HepG2 (cell line): Measurements from ENCODE around the gene ANKS1A. TPM values are rescaled to one million over a fixed set of nuclear protein-coding genes. Genes with fewer than 3 reads are reported as not detected.

ENCODE experiments used
- ARID4A ChIP-seq: sonication (generic); formaldehyde crosslinking; IDR thresholded peaks from 2 replicates; pipeline ENCODE4 v1.5.0; 2020; ENCODE audit warnings: mild to moderate bottlenecking, missing genetic modification reagents, borderline replicate concordance
- DNMT3B ChIP-seq: conservative IDR thresholded peaks from 2 replicates; pipeline ENCODE4 v1.6.1; 2016; ENCODE audit warnings: missing biosample characterization, control low read depth
- ELF1 ChIP-seq: sonication (generic); formaldehyde crosslinking; IDR thresholded peaks from 2 replicates; pipeline ENCODE4 v1.4.0; 2020; ENCODE audit warnings: missing genetic modification reagents
- FOXK2 ChIP-seq: fragments of 450-650 bp; IDR thresholded peaks from 2 replicates; pipeline ENCODE4 v1.6.1; 2016
- HDAC1 ChIP-seq: sonication (generic); formaldehyde crosslinking; IDR thresholded peaks from 2 replicates; pipeline ENCODE4 v1.5.1; 2020; ENCODE audit warnings: mild to moderate bottlenecking, missing genetic modification reagents
- HMG20A ChIP-seq: IDR thresholded peaks from 2 replicates; pipeline ENCODE4 v1.6.1; 2016; ENCODE audit warnings: borderline replicate concordance
- KLF15 ChIP-seq: sonication (generic); formaldehyde crosslinking; IDR thresholded peaks from 2 replicates; pipeline ENCODE4 v1.8.1; 2023; ENCODE audit warnings: borderline replicate concordance, mild to moderate bottlenecking, inconsistent platforms, missing genetic modification reagents, mixed read lengths
- MXD4 ChIP-seq: IDR thresholded peaks from 2 replicates; pipeline ENCODE4 v1.6.1; 2016; ENCODE audit warnings: mild to moderate bottlenecking, missing biosample characterization, missing genetic modification reagents
- NCOA2 ChIP-seq: sonication (generic); formaldehyde crosslinking; IDR thresholded peaks from 2 replicates; pipeline ENCODE4 v1.8.0; 2022; ENCODE audit warnings: inconsistent platforms
- NR0B2 ChIP-seq: sonication (generic); formaldehyde crosslinking; IDR thresholded peaks from 2 replicates; pipeline ENCODE4 v1.4.0; 2020; ENCODE audit warnings: mild to moderate bottlenecking, missing genetic modification reagents
- RBM39 ChIP-seq: fragments of 200-400 bp; formaldehyde crosslinking; IDR thresholded peaks from one replicate; pipeline ENCODE4 v1.6.1; 2018; ENCODE audit warnings: antibody characterized with exemption, mild to moderate bottlenecking, low read depth, low read length; ENCODE audit not compliant: poor library complexity, severe bottlenecking
- TGIF2 ChIP-seq: IDR thresholded peaks from 2 replicates; pipeline ENCODE4 v1.6.1; 2016; ENCODE audit warnings: control low read depth, missing compliant biosample characterization
- TRIM24 ChIP-seq: sonication (generic); formaldehyde crosslinking; IDR thresholded peaks from 2 replicates; pipeline ENCODE4 v1.8.0; 2022; ENCODE audit warnings: mild to moderate bottlenecking, missing genetic modification reagents
- XRCC5 ChIP-seq: fragments of 200-400 bp; formaldehyde crosslinking; optimal IDR thresholded peaks from 2 replicates; pipeline ENCODE3; 2017; ENCODE audit warnings: mild to moderate bottlenecking, low read length
- ZBTB25 ChIP-seq: IDR thresholded peaks from 2 replicates; pipeline ENCODE4 v1.6.1; 2018; ENCODE audit warnings: missing genetic modification reagents
- ZBTB44 ChIP-seq: sonication (generic); formaldehyde crosslinking; IDR thresholded peaks from 2 replicates; pipeline ENCODE4 v1.4.0; 2020; ENCODE audit warnings: missing genetic modification reagents
- ZNF138 ChIP-seq: sonication (generic); formaldehyde crosslinking; IDR thresholded peaks from 2 replicates; pipeline ENCODE4 v1.5.0; 2020; ENCODE audit warnings: mild to moderate bottlenecking, low read depth, missing genetic modification reagents
- ZNF337 ChIP-seq: sonication (generic); formaldehyde crosslinking; IDR thresholded peaks from 2 replicates; pipeline ENCODE4 v1.5.1; 2020; ENCODE audit warnings: missing genetic modification reagents, low read depth, mild to moderate bottlenecking, borderline replicate concordance
- ZNF558 ChIP-seq: sonication (generic); formaldehyde crosslinking; IDR thresholded peaks from 2 replicates; pipeline ENCODE4 v1.9.0; 2022; ENCODE audit warnings: mild to moderate bottlenecking, missing genetic modification reagents, borderline replicate concordance
- ZNF598 ChIP-seq: sonication (generic); formaldehyde crosslinking; IDR thresholded peaks from 2 replicates; pipeline ENCODE4 v1.5.1; 2020; ENCODE audit warnings: mild to moderate bottlenecking, missing genetic modification reagents, borderline replicate concordance
- ZNF777 ChIP-seq: sonication (generic); formaldehyde crosslinking; IDR thresholded peaks from 2 replicates; pipeline ENCODE4 v1.4.0; 2020; ENCODE audit warnings: missing genetic modification reagents
- polyA plus RNA-seq, 8 experiments: library from polyadenylated mRNA; depleted of rRNA in 3 of 8; stranded (reverse) in 7 of 8; unstranded in 1 of 8; fragments of >200 nt; fragmentation: Illumina TruSeq in 4 of 8; extraction: Trizol in 4 of 8; gene quantifications; 2 replicates each; pipeline versions ENCODE4 v1.2.1 to v1.2.3, GENCODE V29; 2011 to 2016; ENCODE audit warnings: low read depth in 4 of 8, missing spikeins in 1 of 8, mixed read lengths in 1 of 8; ENCODE audit not compliant: insufficient read depth in 1 of 8
- total RNA-seq, 5 experiments: library from RNA; depleted of rRNA; stranded (reverse); fragments of >200 nt; fragmentation: Illumina TruSeq; extraction: Trizol; gene quantifications; 2 replicates each; pipeline ENCODE4 v1.2.3, GENCODE V29; 2016; ENCODE audit warnings: low read depth in 1 of 5

Gene ANKS1A
- total and polyA plus RNA-seq, 2 of the 13 experiments (the other 11 are each of a cell fraction or from before 2014, with no cell fraction given), result 7.2 to 15.1 TPM

GRCh38 chr6:34888874-34889555 is at the start of gene ANKS1A (continued):
- TF ChIP-seq ZNF558 (CRISPR knock-in tag) (0 out of 2 replicates have a peak, but pooled peaks have one; percentile 66), ELF1 (CRISPR knock-in tag) (peak; percentile 91), NR0B2 (no peak), TRIM24 (CRISPR knock-in tag) (no peak), MXD4 (CRISPR knock-in tag) (peak; percentile 71; the same call in 1 of the 2 replicates), DNMT3B (CRISPR knock-in tag) (no peak), FOXK2 (no peak), NCOA2 (CRISPR knock-in tag) (no peak), ARID4A (CRISPR knock-in tag) (peak; percentile 94), ZNF598 (no peak; the same call in 1 of the 2 replicates), HDAC1 (peak; percentile 89), XRCC5 (peak; percentile 82), ZBTB44 (0 out of 2 replicates have a peak, but pooled peaks have one; percentile 24), TGIF2 (CRISPR knock-in tag) (peak; percentile 26; the same call in 1 of the 2 replicates), ZNF337 (CRISPR knock-in tag) (no peak), ZNF777 (CRISPR knock-in tag) (no peak), ZNF138 (CRISPR knock-in tag) (0 out of 2 replicates have a peak, but pooled peaks have one; percentile 23), RBM39 (peak; percentile 91), ZBTB25 (no peak), HMG20A (no peak), KLF15 (no peak)
